Hematopoietic multipotent progenitor cell treated with erythropoietin and hydrocortisone succinate and interleukin-3 and kit ligand, for 8 days (in vitro differentiated cells): ENCODE data around the gene CFLAR.
"Not testable (repeated sequence)": the region's sequence is repeated elsewhere in the genome, so short reads cannot be mapped to it uniquely, and the experiment has no call there.

ENCODE experiments used
- DNase-seq: peaks from one replicate; pipeline ENCODE4 v3.0.0-alpha.2; 2015

CFLAR gene

DNA sequence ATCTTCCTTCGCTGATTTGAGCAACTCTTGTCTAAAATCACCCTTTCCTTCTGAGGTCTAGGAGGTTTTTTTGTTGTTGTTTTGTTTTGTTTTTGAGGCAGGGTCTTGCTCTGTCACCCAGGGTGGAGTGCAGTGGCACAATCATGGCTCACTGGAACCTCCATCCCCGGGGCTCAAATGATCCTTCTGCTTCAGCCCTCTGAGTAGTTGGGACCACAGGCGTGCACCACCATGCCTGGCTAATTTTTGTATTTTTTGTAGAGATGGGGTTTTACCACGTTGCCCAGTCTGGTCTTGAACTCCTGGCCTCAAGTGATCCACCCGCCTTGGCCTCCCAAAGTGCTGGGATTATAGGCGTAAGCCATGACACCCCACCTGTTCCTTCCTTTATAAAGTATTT, 68.3 kb downstream of the CFLAR start:
- not testable (repeated sequence) for DNase-seq

DNA sequence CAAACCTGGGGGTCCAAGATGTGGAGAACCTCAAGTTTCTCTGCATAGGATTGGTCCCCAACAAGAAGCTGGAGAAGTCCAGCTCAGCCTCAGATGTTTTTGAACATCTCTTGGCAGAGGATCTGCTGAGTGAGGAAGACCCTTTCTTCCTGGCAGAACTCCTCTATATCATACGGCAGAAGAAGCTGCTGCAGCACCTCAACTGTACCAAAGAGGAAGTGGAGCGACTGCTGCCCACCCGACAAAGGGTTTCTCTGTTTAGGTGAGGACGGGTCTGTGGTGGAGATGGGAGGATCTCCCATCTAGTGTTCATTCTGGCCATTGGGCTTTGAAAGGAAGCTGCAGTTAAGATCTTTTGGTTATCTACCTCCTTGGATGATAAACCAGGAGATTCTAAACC, 69.9 kb downstream of the CFLAR start:
- no peak for DNase-seq

DNA sequence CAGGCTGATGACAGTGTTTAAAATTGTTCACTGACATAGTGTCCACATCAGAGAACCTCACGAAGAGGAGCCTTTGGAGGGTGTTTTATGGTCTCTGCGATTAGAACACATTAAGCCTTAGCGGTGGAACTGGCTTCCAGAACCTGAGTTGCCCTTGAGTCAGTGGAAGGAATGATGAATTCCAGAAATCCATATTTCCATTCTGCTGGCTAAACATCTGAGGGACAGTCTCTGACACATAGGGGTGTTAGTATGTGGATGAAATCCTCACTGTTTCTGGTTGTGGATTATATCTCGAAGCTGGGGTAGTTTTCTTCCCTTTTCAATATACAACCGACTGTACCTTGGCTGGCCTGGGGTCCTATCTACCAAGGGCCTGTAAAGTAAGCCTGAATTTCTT, 71.0 kb downstream of the CFLAR start:
- DNase-seq, result no peak

DNA sequence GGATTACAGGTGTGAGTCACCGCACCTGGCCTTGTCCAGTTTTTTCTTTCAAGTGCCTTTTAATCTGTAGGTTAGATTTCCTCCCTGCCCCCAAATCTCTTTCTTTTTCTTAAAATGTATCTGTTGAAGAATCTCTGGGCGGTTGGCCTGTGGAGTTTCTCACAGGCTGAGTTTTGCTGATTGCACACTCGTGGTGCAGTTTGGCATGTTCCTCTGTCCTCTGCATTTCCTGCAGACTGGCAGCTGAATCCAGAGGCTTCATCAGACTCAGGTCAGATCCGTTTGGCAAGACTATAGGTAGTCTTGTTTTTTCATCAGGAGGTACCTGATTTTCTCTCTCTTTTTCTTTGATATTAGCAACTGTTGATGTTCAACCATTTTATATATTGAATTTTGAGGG, 72.5 kb downstream of the CFLAR start:
- DNase-seq, result peak; percentile 36

DNA sequence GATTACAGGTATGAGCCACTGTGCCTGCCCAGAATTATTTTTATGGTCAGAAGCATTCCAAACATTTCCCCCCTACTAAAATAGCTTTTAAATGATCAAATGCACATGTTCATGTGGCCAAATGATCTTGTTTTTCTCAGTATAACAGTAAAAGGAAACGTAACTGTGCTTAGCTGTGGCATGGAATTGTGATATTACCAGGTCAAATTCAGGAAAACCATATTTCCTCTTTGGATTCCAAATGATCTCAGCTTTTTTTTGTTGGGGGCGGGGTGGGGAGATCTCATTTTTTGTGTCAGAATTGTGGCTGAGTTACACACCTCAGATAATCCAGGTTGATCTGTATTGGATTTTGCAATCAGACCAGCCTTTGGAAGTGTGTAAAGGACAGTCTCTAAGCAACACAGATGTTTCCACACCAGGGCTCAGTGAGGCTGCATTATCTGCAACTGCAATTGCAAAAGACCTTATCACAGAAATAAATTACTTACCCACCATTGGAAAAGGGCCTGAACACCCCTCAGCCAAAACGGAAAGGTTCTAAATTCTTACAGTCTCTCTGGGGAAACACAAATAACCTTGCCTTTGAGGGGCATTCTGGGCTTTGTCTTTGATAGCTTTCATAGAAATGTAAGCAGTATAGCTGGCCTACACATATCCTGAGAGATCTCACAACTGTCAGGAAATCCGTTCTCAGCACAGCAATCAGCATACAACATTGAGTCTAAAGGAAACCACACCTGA, 75.3 kb downstream of the CFLAR start:
- peak; percentile 61 for DNase-seq

DNA sequence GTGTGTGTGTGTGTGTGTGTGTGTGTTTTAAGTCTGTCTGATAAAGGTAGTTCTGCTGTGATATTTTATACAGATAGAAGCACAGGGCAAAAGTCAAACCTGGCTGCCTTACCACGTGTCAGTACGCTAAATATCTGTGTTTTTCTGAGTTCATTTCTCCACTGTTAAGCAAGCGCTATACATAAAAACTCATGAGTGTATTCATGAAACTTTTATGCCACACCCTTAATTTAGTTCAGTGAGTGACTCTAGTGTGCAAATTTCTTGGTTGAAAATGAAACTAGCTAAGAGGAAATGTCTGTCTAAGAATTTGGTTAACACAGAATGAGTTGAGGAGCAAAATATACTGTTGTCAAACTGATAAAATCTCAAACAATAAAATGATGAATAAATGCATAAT, 78.1 kb downstream of the CFLAR start:
- DNase-seq, result peak; percentile 38

DNA sequence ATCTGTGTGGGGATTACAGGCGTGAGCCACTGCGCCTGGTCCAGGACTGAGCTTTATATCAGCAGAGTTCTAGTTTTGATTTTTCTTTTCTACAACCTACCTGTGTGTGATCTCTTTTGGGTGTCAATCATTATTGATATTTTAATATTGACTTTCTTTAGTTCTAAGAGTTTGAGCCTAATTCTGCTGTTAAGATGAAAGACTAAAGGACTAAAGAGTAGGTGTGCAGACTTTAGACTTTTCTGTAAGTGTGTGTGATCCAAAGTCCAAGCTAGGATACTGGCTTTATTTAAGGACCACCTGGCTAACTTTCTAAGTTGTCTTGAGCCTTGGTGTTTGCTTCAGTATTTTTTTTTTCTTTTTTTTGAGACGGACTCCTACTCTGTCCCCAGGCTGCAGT, 79.4 kb downstream of the CFLAR start:
- DNase-seq, result no peak

DNA sequence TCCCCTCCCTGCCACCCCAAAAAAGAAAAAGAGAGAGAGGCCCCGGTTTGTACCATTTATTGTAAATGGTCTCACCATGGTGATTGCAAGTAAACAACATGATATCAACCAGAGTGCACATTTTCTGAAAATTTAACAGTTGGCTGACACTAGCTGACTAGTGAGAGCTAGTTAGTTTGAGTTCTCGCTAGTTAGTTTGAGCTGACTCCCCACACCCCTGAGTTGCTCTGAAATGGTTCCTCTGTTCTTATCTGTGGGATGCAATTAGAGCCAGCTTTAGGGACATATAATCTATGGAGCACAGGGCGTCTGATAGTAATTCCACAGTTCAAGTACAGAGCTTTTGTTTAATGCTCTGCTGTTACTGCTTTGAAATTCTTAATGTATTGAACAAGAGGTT, 80.0 kb downstream of the CFLAR start:
- DNase-seq, result peak; percentile 85

DNA sequence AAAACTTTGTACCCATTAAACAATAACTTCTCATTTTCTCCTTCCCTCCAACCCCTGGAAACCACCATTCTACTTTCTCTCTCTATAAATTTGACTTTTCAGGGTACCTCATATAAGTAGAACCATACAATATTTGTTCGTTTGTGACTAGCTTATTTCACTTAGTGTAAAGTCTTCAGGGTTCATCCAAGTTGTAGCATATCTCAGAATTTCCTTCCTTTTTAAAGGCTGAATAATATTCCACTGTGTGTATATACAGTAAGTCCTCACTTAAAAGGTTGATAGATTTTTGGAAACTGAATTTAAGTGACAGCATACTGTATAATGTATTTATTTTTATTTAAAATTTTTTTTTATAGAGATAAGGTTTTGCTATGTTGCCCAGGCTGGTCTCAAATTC, 80.8 kb downstream of the CFLAR start:
- DNase-seq, result no peak

DNA sequence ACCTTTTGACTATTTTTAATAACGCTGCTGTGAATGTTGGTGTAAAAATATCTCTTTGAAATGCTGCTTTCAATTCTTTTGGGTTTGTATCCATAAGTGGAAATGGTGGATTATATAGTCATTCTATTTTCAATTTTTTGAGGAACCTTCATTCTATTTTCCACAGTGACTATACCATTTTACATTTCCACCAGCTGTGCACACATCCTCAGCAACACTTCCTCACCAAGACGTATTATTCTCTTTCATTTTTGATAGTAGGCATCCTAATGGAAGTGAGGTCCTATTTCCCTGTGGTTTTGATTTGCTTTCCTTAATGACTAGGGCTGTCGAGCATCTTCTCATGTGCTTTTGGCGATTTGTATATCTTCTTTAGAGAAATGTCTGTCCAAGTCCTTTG, 81.8 kb downstream of the CFLAR start:
- DNase-seq, result no peak

DNA sequence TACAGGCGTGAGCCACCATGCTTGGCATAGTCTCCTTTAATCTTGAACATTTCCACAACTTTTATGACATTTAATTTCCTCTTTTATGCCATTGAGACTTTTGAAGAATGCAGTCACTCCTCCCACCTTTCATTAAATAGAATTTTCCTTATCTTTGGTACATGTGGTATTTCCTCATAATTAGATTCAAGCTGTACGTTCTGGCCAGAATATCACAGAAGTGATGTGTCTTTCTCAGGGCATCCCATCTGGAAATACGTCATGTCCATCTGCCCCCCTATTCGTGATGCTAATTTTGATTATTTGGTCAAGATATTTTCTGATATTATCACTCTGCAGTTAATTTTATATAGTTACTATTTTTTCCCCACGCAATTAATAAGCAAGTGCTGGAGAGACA, 83.9 kb downstream of the CFLAR start:
- DNase-seq, result no peak

DNA sequence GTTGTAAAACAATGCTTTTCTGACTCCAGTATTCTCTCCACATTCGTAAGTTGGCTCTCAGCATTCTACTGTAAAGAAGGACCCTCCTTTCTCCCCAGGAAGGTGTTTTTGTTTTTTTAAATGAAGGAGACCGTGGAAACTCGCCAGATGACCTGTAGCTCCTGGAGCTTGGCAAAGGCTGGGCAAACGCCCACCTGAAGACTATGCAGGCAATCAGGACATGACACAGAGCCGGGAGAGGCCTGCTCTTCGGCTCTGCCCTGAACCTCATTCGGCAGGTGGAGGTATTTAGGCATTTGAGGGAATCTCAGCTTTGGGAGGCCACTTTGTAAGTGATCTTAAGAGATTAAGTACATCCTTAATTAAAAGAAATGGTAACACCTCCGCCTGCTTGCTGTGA, 84.4 kb downstream of the CFLAR start:
- DNase-seq, result no peak

DNA sequence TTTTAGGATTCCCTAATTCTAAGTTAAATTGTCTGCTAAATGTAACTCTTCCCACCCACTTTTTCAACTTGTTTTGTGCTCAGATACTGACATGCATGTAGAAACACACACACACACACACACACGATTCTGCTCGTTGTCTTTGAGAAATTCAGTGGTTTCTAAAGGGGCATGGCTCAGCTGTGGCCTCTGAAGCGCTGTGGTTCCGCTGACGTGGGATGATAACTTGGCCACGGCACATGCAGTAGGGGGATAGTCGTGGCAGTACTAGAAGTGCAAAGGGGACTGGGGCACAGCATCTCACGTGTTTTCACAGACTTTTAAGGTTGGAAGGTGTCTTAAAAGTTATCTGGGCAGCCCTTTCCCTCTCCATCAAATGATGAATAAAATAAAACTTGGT, 85.4 kb downstream of the CFLAR start:
- no peak for DNase-seq

DNA sequence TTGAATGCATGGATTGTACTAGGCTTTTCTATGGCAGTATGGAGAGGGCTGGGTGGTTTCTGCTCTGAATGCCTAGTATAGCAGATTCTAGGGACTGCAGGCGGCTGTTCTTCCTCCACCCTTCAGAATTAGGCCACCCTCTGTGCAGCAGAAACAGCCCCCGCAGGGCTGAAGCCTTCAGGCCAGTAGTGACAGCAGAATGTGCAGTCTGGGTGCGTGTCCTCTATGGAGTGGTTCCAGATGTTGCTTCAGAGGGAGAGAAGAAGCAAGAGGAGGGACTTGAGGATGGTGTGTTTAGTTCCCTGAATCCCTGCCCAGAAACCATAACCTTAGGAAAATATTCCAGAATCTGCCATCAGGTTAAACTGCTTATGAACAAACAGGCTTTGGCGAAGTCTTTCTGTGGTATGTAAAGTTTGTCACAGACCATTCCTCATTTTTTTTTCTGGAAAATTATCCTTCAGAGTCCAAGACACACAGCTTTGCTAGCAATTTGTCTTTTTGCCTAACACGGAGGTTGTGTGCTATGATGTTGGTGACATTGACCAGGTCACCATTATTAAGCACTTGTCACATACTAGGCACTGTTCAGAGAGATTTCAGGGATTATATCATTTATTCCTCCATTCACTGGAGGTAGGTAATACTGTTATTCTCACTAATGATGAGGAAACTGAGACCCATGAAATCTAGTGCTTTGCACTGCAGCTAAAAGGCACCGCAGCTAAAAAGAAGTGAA, 88.1 kb downstream of the CFLAR start:
- DNase-seq, result no peak

DNA sequence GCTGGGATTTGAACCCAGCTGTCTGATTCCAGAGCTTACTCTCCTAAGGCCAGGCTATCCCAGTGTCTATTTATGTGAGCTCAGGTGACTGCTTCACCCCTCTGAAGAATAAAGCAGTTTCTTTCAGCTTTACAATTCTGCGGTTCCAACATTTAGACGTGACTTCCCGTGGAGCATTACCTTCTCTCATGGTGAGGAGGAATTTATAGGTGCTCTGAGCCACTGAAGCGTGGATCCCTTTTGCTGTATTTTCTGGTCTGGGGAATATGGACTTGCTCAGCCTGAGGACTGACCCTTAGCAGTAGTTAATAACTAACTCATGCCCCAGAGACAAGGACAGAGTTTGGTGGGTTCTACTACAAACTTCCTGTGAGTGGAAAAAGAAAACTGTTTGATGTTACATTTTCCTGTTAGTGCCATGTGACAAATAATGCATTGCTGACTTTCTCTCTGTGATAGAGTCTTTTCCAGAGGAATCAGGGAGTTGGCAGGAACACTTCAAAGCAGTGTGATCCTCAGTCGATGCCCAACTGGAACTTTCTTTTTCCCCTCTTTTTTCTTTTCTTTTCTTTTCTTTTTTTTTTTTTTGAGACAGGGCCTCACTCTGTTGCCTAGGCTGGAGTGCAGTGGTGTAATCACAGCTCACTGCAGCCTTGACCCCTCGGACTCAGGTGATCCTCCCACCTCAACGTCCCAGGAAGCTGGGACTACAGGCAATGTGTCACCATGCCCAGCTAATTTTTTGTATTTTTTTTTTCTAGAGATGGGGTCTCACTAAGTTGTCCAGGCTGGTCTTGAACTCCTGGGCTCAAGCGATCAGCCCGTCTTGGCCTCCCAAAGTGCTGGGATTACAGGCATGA, 88.9 kb downstream of the CFLAR start:
- DNase-seq, result no peak

DNA sequence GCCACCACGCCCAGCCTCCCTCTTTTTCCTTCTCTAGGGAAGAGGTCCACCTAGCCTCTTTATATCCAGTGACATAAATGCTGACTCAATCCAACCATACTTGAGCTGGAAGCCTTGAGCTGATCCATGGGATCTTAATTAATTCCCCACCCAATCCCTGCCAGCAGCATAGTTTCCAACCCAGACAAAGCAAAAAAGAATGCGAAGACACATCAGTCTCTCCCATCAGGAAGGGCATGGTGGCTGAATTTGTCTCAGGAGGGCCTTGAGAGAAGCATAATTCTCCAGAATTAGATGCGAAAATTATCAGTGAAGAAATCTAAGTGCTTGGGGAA, 89.5 kb downstream of the CFLAR start:
- no peak for DNase-seq

DNA sequence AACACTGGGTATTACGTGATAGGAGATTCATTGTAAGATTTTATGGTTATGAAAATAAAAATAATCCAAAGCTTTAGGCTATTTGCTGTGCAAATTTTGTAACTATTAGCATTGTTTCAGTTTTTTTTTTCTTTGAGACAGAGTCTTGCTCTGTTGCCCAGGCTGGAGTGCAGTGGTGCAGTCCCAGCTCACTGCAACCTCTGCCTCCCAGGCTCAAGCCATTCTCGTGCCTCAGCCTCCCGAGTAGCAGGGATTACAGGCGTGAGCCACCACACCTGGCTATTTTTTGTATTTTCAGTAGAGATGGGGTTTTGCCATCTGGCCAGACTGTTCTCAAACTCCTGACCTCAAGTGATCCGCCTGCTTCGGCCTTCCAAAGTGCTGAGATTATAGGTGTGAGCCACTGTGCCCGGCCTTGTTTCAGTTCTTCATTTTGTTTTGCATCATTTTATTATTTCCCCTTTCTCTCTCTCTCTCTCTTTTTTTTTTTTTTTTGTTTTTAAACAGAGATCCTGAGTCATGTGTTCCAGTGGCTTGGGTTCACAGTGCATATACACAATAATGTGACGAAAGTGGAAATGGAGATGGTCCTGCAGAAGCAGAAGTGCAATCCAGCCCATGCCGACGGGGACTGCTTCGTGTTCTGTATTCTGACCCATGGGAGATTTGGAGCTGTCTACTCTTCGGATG, 92.7 kb downstream of the CFLAR start:
- DNase-seq, result no peak

DNA sequence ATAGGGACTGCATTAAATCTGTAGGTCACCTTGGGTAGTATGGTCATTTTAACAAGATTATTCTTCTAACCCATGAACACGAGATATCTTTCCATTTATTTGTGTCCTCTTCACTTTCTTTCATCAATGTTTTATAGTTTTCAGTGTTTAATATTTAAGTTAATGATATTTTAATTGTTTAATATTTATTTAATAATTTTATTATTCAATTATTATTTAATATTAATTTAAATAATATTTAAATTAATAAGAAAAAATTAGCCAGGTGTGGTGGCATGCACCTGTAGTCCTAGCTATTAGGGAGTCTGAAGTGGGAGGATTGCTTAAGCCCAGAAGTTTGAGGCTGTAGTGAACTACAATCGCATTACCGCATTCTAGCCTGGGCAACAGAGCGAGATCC, 100.0 kb downstream of the CFLAR start:
- no peak for DNase-seq

DNA sequence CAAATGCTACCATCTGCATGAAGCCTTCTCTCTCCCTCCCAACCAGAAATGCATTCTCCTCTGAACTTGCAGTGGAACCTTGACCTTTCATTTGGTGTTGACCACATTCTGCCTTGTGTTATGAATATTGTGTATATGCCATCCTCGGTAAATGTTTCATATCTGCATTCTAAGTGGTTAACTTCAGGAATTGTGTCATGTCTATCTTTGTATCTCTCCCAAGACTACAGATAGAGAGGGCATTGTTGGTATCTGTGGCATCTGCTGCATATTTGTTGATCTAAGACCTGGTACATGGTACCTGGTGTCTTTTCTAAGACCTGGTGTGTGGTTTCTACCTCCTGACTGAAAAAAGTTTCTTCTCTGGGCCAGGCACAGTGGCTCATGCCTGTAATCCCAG, 101.0 kb downstream of the CFLAR start:
- DNase-seq, result no peak

DNA sequence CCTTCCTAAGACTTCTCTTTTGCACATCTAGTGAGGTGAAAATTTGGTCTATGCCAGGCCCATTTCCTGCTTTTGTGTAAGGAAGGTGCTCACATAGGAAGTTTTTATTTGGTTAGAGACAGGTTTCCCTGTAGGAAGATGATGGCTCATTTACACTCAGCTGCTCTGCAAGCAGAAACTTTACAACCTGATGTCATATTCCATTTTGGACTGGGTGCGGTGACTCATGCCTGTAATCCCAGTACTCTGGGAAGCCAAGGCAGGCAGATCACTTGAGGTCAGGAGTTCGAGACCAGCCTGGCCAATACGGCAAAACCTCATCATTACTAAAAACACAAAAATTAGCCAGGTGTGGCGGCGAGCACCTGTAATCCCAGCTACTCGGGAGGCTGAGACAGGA, 102.8 kb downstream of the CFLAR start:
- no peak for DNase-seq

DNA sequence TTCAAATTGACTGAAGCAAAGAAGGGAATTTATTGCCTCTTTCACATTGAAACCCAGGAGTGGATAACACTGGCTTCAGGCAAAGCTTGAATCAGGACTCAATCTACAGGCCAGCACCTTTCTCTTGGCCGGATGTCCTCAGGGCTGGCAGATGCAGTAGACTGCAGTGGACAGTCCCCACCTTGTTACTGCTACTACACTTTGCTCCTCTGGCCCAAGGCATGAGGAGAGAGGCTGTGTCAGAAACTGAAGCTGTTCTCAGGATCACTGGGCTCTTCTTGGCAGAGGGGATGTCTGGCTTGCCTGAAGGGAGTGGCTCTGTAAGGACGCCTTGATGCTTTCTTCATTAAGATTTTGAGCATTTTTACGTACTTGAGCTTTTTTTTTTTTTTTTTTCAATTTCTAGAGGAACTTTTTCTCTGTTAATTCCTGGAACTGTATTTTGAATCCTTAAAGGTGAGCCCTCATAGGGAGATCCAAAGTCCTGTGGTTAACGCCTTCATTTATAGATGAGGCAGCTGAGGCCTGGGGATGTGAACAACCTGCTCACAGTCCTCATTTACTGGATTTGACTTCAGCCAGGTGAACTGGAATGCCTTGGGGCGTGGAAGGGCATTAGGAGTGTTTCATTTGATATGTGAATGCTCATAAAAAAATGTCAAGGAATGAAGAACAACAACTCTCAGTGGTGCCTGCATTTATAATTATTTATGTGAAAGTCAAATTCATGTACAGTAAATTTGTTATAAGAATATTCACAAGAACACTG, 103.5 kb downstream of the CFLAR start:
- DNase-seq, result no peak

DNA sequence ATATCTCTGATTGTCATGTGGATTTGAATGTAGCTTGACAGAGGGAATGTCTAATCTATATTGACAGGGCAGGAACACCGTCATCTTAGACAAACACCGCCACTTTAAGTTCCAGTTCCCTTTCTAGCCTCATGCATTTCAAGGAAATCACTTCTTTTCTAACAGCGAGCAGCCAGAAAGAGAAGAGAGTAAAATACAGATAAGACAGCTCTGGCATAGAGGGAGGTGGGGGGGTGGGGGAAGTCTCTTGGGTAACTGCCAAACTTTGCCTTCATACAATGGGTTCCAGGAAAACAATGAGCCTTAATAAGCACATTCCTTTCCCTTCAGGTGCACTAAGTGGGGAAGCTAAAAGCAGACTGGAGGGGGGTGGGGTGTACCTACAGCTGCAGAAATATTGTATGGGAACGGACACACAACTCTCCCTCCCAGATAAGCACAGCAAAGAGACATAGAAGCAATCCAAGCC, 104.2 kb downstream of the CFLAR start:
- DNase-seq, result peak; percentile 94
